IMR-90 (cell line): Measurements from ENCODE around the gene WDR70. TPM values are rescaled to one million over a fixed set of nuclear protein-coding genes. Genes with fewer than 3 reads are reported as not detected.
"Not testable (repeated sequence)": the region's sequence is repeated elsewhere in the genome, so short reads cannot be mapped to it uniquely, and the experiment has no call there.

Experiments used
- ATAC-seq: fragments of 200-7000 bp; cut with Tn5 transposase; 2 replicates; pipeline ENCODE4 v1.9.1; 2020; ENCODE audit warnings: low read depth, mild to moderate bottlenecking, moderate library complexity
- BruUV-seq: library from RNA; stranded (reverse); fragments of 400-500 nt; replicated peaks from 2 replicates; lab custom pipeline; 2021; lab: Mats Ljungman, UMichigan
- CTCF ChIA-PET: fragments of 300-600 bp; formaldehyde crosslinking; extraction: SDS; loops from one replicate; lab custom pipeline; 2021; ENCODE audit warnings: antibody characterized with exemption; lab: Yijun Ruan, JAX
- POLR2A ChIA-PET: fragments of 300-600 bp; sonication (Branson Sonifier 250); formaldehyde crosslinking; loops from one replicate; lab custom pipeline; 2022; ENCODE audit warnings: antibody characterized with exemption; ENCODE audit not compliant: unreplicated experiment; lab: Charles Lee
- DNase-seq: peaks from one replicate; pipeline ENCODE4 v3.0.0; 2013
- H2AFZ ChIP-seq: replicated peaks from 2 replicates; pipeline ENCODE3; 2013; ENCODE audit warnings: low read length, mild to moderate bottlenecking; ENCODE audit not compliant: poor library complexity
- H2AK5ac ChIP-seq: 2 replicates; pipeline ENCODE4 v1.6.1; 2013; ENCODE audit warnings: low read depth, low read length, inconsistent platforms
- H2AK9ac ChIP-seq: replicated peaks from 2 replicates; pipeline ENCODE3; 2013; ENCODE audit warnings: mild to moderate bottlenecking, low read depth, low read length, moderate library complexity; ENCODE audit not compliant: poor library complexity
- H2BK120ac ChIP-seq: 2 replicates; pipeline ENCODE4 v1.6.1; 2013; ENCODE audit warnings: low read depth, low read length, inconsistent platforms
- H2BK15ac ChIP-seq: 3 replicates; pipeline ENCODE4 v1.6.1; 2013; ENCODE audit warnings: low read depth, low read length, inconsistent platforms
- H2BK20ac ChIP-seq: 2 replicates; pipeline ENCODE4 v1.6.1; 2013; ENCODE audit warnings: low read depth, mild to moderate bottlenecking, inconsistent platforms, low read length, moderate library complexity
- H2BK5ac ChIP-seq: 2 replicates; pipeline ENCODE4 v1.6.1; 2013; ENCODE audit warnings: mild to moderate bottlenecking, low read depth, low read length, inconsistent platforms; ENCODE audit not compliant: poor library complexity, severe bottlenecking
- H3K14ac ChIP-seq: replicated peaks from 2 replicates; pipeline ENCODE4 v1.6.1; 2013; ENCODE audit warnings: low read depth, low read length, inconsistent platforms
- H3K18ac ChIP-seq: 2 replicates; pipeline ENCODE4 v1.6.1; 2013; ENCODE audit warnings: low read depth, low read length, control low read depth
- H3K23ac ChIP-seq: 2 replicates; pipeline ENCODE4 v1.6.1; 2013; ENCODE audit warnings: low read depth, low read length, inconsistent platforms
- H3K27ac ChIP-seq: 2 replicates; pipeline ENCODE4 v1.5.1; 2013; ENCODE audit warnings: mild to moderate bottlenecking, control low read depth, low read length; ENCODE audit not compliant: insufficient read depth
- H3K27me3 ChIP-seq: 2 replicates; pipeline ENCODE4 v1.6.1; 2013; ENCODE audit warnings: low read length; ENCODE audit not compliant: control insufficient read depth, insufficient read depth
- H3K36me3 ChIP-seq: 2 replicates; pipeline ENCODE4 v1.6.1; 2013; ENCODE audit warnings: low read length, mixed read lengths; ENCODE audit not compliant: control insufficient read depth, insufficient read depth
- H3K4ac ChIP-seq: 2 replicates; pipeline ENCODE4 v1.6.1; 2013; ENCODE audit warnings: low read depth, low read length, inconsistent platforms
- H3K4me1 ChIP-seq: 2 replicates; pipeline ENCODE4 v1.6.1; 2013; ENCODE audit warnings: low read length, mixed read lengths; ENCODE audit not compliant: control insufficient read depth, insufficient read depth
- H3K4me2 ChIP-seq: 2 replicates; pipeline ENCODE4 v1.6.1; 2013; ENCODE audit warnings: low read depth, mild to moderate bottlenecking, control low read depth, low read length, moderate library complexity
- H3K4me3 ChIP-seq: 2 replicates; pipeline ENCODE4 v1.5.1; 2013; ENCODE audit warnings: low read depth, mild to moderate bottlenecking, control low read depth, low read length, moderate library complexity; ENCODE audit not compliant: insufficient read depth
- H3K56ac ChIP-seq: 2 replicates; pipeline ENCODE4 v1.6.1; 2013; ENCODE audit warnings: low read length, inconsistent platforms; ENCODE audit not compliant: insufficient read depth; ENCODE audit errors: extremely low read depth
- H3K79me1 ChIP-seq, 2 experiments: 2 replicates each; pipeline ENCODE4 v1.6.1; 2013; ENCODE audit warnings: low read length in 2 of 2, inconsistent platforms in 1 of 2, low read depth in 1 of 2
- H3K9ac ChIP-seq: 2 replicates; pipeline ENCODE4 v1.6.1; 2013; ENCODE audit warnings: low read depth, low read length, control low read depth
- H3K9me1 ChIP-seq: 2 replicates; pipeline ENCODE4 v1.6.1; 2013; ENCODE audit warnings: low read length, inconsistent platforms; ENCODE audit not compliant: insufficient read depth
- H3K9me3 ChIP-seq: 2 replicates; pipeline ENCODE4 v1.6.1; 2013; ENCODE audit warnings: low read length; ENCODE audit not compliant: control insufficient read depth, insufficient read depth
- H4K20me1 ChIP-seq: 2 replicates; pipeline ENCODE4 v1.6.1; 2013; ENCODE audit warnings: low read length, inconsistent platforms; ENCODE audit not compliant: insufficient read depth
- H4K5ac ChIP-seq: 2 replicates; pipeline ENCODE4 v1.6.1; 2013; ENCODE audit warnings: mild to moderate bottlenecking, low read depth, low read length, control low read depth
- H4K8ac ChIP-seq, 2 experiments: 2 replicates each; pipeline ENCODE4 v1.6.1; 2013; ENCODE audit warnings: low read depth in 2 of 2, low read length in 2 of 2, control low read depth in 1 of 2, inconsistent platforms in 1 of 2
- H4K91ac ChIP-seq: 2 replicates; pipeline ENCODE4 v1.6.1; 2013; ENCODE audit warnings: low read depth, low read length, inconsistent platforms; ENCODE audit not compliant: insufficient read depth
- CEBPB ChIP-seq: IDR thresholded peaks from 2 replicates; pipeline ENCODE4 v1.6.1; 2012; ENCODE audit warnings: low read depth, low read length, improper control_type of control experiment
- MAFK ChIP-seq: IDR thresholded peaks from 2 replicates; pipeline ENCODE4 v1.6.1; 2012; ENCODE audit warnings: low read depth, low read length, improper control_type of control experiment
- MAZ ChIP-seq: IDR thresholded peaks from 2 replicates; pipeline ENCODE4 v1.6.1; 2012; ENCODE audit warnings: low read depth, mild to moderate bottlenecking, low read length, improper control_type of control experiment, moderate library complexity, borderline replicate concordance
- RAD21 ChIP-seq: IDR thresholded peaks from 2 replicates; pipeline ENCODE4 v1.6.1; 2012; ENCODE audit warnings: low read length, improper control_type of control experiment
- RCOR1 ChIP-seq: IDR thresholded peaks from 2 replicates; pipeline ENCODE4 v1.6.1; 2012; ENCODE audit warnings: mild to moderate bottlenecking, low read length, improper control_type of control experiment; ENCODE audit not compliant: insufficient replicate concordance
- WGBS, 2 experiments: methylation state at CpG; one replicate each; pipeline versions ENCODE4 v1.1.5 to v1.1.7; 2013; ENCODE audit warnings: missing lambda C conversion rate in 2 of 2; ENCODE audit not compliant: insufficient read length in 1 of 2; ENCODE audit errors: extremely low coverage in 2 of 2; 5-methylcytosine and 5-hydroxymethylcytosine counted together
- dilution Hi-C: fragments of 300-500 bp; cut with HindIII; formaldehyde crosslinking; loops from one replicate; pipeline ENCODE4 v1.14.3; 2018; ENCODE audit warnings: low sequenced_read_pairs; ENCODE audit not compliant: unreplicated experiment
- in situ Hi-C: fragments of 300-500 bp; cut with MboI; formaldehyde crosslinking; loops from 3 replicates; pipeline ENCODE4 v1.14.3; 2019; ENCODE audit warnings: low sequenced_read_pairs, inconsistent platforms, mixed read lengths
- intact Hi-C: fragments of 100-400 bp; cut with micrococcal nuclease; formaldehyde crosslinking; loops from 2 replicates; pipeline ENCODE4 v1.10.0; 2022
- polyA plus RNA-seq, 3 experiments: library from polyadenylated mRNA; depleted of rRNA; stranded (reverse); fragments of >200 nt; gene quantifications; 2 replicates each; pipeline ENCODE4 v1.2.3, GENCODE V29; 2012; ENCODE audit warnings: low replicate concordance in 1 of 3
- total RNA-seq: library from RNA; depleted of rRNA; stranded (reverse); fragments of >200 nt; gene quantifications from 2 replicates; pipeline ENCODE4 v1.2.3, GENCODE V29; 2012

Gene WDR70
- total and polyA plus RNA-seq, 2 of the 4 experiments (the other 2 are of a cell fraction): 16.7 to 29.9 TPM

DNA sequence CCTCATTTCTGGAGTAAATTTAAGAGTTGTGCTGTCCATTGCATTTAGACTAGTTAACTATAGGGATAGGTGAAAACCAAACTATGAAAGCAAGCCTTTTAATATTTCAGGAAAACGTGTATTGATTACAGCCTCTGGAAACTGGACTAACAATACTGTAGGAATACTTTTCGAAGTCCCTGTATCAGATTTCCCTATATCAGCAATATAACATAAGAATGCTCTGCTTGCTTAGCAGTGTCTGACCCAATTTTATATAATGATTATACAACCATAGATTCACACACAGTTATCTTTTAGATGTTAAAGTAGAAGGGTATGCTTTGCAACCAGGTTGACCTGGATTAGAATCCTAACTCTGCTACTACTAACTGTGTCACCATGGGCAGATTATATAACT is 203.1 kb downstream of the WDR70 start:
- ATAC-seq (no peak), DNase-seq (no peak)
- Histone ChIP-seq H3K4me1 (no peaks in the 10 kb centered on the region), H3K9me3 (no peaks in the 10 kb centered on the region), H4K91ac (no peak overlapping the region), H3K23ac (no peak overlapping the region), H3K56ac (no peak overlapping the region), H3K9me1 (no peaks in the 10 kb centered on the region), H3K27me3 (no peaks in the 10 kb centered on the region), H2BK120ac (no peak overlapping the region), H3K14ac (no peak overlapping the region), H2AK5ac (no peak overlapping the region), H3K79me1 (no peaks in the 10 kb centered on the region), H3K18ac (no peak overlapping the region), H3K4ac (no peak overlapping the region), H4K8ac (no peak overlapping the region), H2AK9ac (no peak overlapping the region), H3K4me2 (no peak overlapping the region), H3K27ac (no peak overlapping the region), H3K36me3 (no peaks in the 10 kb centered on the region), H2BK5ac (no peak overlapping the region), H3K9ac (no peak overlapping the region), H2BK20ac (no peak overlapping the region), H3K4me3 (no peak overlapping the region), H2AFZ (no peak overlapping the region), H4K20me1 (no peaks in the 10 kb centered on the region), H2BK15ac (no peak overlapping the region), H4K5ac (no peak overlapping the region)
- CTCF ChIA-PET: no interaction called here
- POLR2A ChIA-PET: no interaction called here
- WGBS, 2 experiments: no CpG with 5 or more reads among the region's 2 CpGs
- intact Hi-C loops: no loop called here
- no TSS peak for BruUV-seq
- TF ChIP-seq RCOR1 (no peak), MAFK (peak; percentile 35), MAZ (no peak), RAD21 (no peak), CEBPB (no peak)
- dilution Hi-C loops: no loop called here
- in situ Hi-C loops: no loop called here

DNA sequence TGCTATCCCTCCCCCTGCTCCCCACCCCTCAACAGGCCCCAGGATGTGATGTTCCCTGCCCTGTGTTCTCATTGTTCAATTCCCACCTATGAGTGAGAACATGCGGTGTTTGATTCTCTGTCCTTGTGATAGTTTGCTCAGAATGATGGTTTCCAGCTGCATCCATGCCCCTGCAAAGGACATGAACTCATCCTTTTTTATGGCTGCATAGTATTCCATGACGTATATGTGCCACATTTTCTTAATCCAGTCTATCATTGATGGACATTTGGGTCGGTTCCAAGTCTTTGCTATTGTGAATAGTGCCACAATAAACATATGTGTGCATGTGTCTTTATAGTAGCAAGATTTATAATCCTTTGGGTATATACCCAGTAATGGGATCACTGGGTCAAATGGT is 214.2 kb downstream of the WDR70 start:
- intact Hi-C loops, DNase-seq, H3K4me3 ChIP-seq, H2AK9ac ChIP-seq, H3K27me3 ChIP-seq, CTCF ChIA-PET, H3K36me3 ChIP-seq, H2BK15ac ChIP-seq, H4K8ac ChIP-seq, H3K9me3 ChIP-seq, H3K9ac ChIP-seq, H3K18ac ChIP-seq, H3K27ac ChIP-seq, H2AFZ ChIP-seq, H3K23ac ChIP-seq, H4K5ac ChIP-seq, H2AK5ac ChIP-seq, H2BK20ac ChIP-seq, H3K79me1 ChIP-seq, H3K14ac ChIP-seq, ATAC-seq, H4K20me1 ChIP-seq, H3K56ac ChIP-seq, H2BK120ac ChIP-seq, BruUV-seq, dilution Hi-C loops, H4K91ac ChIP-seq, in situ Hi-C loops, H3K4me2 ChIP-seq, H3K4me1 ChIP-seq, H3K4ac ChIP-seq, H3K9me1 ChIP-seq, POLR2A ChIA-PET, H2BK5ac ChIP-seq: not testable (repeated sequence)
- no CpG with 5 or more reads among the region's 3 CpGs for whole genome bisulfite sequencing, 2 experiments
